ENCODE results near the gene HLA-DRB1. TPM values are rescaled to one million over a fixed set of nuclear protein-coding genes. Genes with fewer than 3 reads are reported as not detected.

The HLA-DRB1 gene
- total RNA-seq, 2 donors from 2014 or later, result 7.4 to 15.1 TPM

- DNase-seq, result no peak
- ATAC-seq (replicated peaks in 1 of 2), result no peak
- H3K4me3 Mint-ChIP-seq, result no peak overlapping the region
- H3K36me3 Mint-ChIP-seq (ENCODE audit: insufficient read depth in 2 of 2), result peaks cover 4% of the 10 kb centered on the region in 2 donors
- peaks cover 34% of the 10 kb centered on the region for H3K4me1 Mint-ChIP-seq (ENCODE audit: low read depth)
- no peaks in the 10 kb centered on the region for H3K27me3 Mint-ChIP-seq (ENCODE audit: low read depth)
- peaks cover 2 to 3% of the 10 kb centered on the region in 2 donors for H3K9me3 Mint-ChIP-seq
- H3K27ac Mint-ChIP-seq, result no peak overlapping the region
Measured at GRCh38 chr6:32621372-32621771, 31.7 kb upstream of the HLA-DRB1 start.

- H3K4me3 Mint-ChIP-seq, result no peak overlapping the region
- no peak for DNase-seq
- no peak for ATAC-seq (replicated peaks in 1 of 2)
Measured at GRCh38 chr6:32617751-32618150, 28.1 kb upstream of the HLA-DRB1 start.

GRCh38 chr6:32615885-32616532, 26.4 kb upstream of the HLA-DRB1 start:
- no peak for ATAC-seq (replicated peaks in 1 of 2)
- no peak overlapping the region for H3K27ac Mint-ChIP-seq
- H3K4me3 Mint-ChIP-seq, result no peak overlapping the region
- no peaks in the 10 kb centered on the region for H3K27me3 Mint-ChIP-seq (ENCODE audit: low read depth)
- H3K36me3 Mint-ChIP-seq (ENCODE audit: insufficient read depth in 2 of 2), result peaks cover 4% of the 10 kb centered on the region in 2 donors
- H3K9me3 Mint-ChIP-seq, result peaks cover 2 to 3% of the 10 kb centered on the region in 2 donors
- no peaks in the 10 kb centered on the region for H3K4me1 Mint-ChIP-seq (ENCODE audit: low read depth)
- no peak for DNase-seq

More at GRCh38 chr6:32617751-32618150, 28.1 kb upstream of the HLA-DRB1 start:
- Mint-ChIP-seq H3K4me1 (ENCODE audit: low read depth) (peaks cover 12% of the 10 kb centered on the region), H3K9me3 (peaks cover 2 to 3% of the 10 kb centered on the region in 2 donors), H3K27ac (no peak overlapping the region), H3K27me3 (ENCODE audit: low read depth) (no peaks in the 10 kb centered on the region), H3K36me3 (ENCODE audit: insufficient read depth in 2 of 2) (peaks cover 4% of the 10 kb centered on the region in 2 donors)

GRCh38 chr6:32614366-32615081, 24.9 kb upstream of the HLA-DRB1 start:
- no peak for DNase-seq
- ATAC-seq (replicated peaks in 1 of 2), result no peak
- H3K4me1 Mint-ChIP-seq (ENCODE audit: low read depth), result no peaks in the 10 kb centered on the region

GRCh38 chr6:32613475-32613874, 23.8 kb upstream of the HLA-DRB1 start:
- H3K9me3 Mint-ChIP-seq, result peaks cover 2 to 3% of the 10 kb centered on the region in 2 donors
- peaks cover 4% of the 10 kb centered on the region in 2 donors for H3K36me3 Mint-ChIP-seq (ENCODE audit: insufficient read depth in 2 of 2)
- DNase-seq, result no peak
- no peak overlapping the region for H3K4me3 Mint-ChIP-seq
- H3K4me1 Mint-ChIP-seq (ENCODE audit: low read depth), result no peaks in the 10 kb centered on the region
- no peaks in the 10 kb centered on the region for H3K27me3 Mint-ChIP-seq (ENCODE audit: low read depth)
- H3K27ac Mint-ChIP-seq, result no peak overlapping the region
- ATAC-seq (replicated peaks in 1 of 2), result no peak

More at GRCh38 chr6:32614366-32615081, 24.9 kb upstream of the HLA-DRB1 start:
- H3K27me3 Mint-ChIP-seq (ENCODE audit: low read depth), result no peaks in the 10 kb centered on the region
- no peak overlapping the region for H3K27ac Mint-ChIP-seq
- H3K9me3 Mint-ChIP-seq, result peaks cover 2 to 3% of the 10 kb centered on the region in 2 donors
- H3K4me3 Mint-ChIP-seq, result no peak overlapping the region
- H3K36me3 Mint-ChIP-seq (ENCODE audit: insufficient read depth in 2 of 2), result peaks cover 4% of the 10 kb centered on the region in 2 donors

GRCh38 chr6:32610682-32611296, 21.1 kb upstream of the HLA-DRB1 start:
- ATAC-seq (replicated peaks in 1 of 2), result no peak
- DNase-seq, result no peak
- no peaks in the 10 kb centered on the region for H3K9me3 Mint-ChIP-seq
- no peaks in the 10 kb centered on the region for H3K27me3 Mint-ChIP-seq (ENCODE audit: low read depth)
- peak overlapping the region in 1 of 2 donors; percentile 29 for H3K4me3 Mint-ChIP-seq
- no peaks in the 10 kb centered on the region for H3K4me1 Mint-ChIP-seq (ENCODE audit: low read depth)
- H3K27ac Mint-ChIP-seq, result peak overlapping the region; percentile 21
- no peaks in the 10 kb centered on the region for H3K36me3 Mint-ChIP-seq (ENCODE audit: insufficient read depth in 2 of 2)

GRCh38 chr6:32609731-32610640, 20.3 kb upstream of the HLA-DRB1 start:
- Mint-ChIP-seq H3K4me1 (ENCODE audit: low read depth) (no peaks in the 10 kb centered on the region), H3K9me3 (no peaks in the 10 kb centered on the region), H3K36me3 (ENCODE audit: insufficient read depth in 2 of 2) (no peaks in the 10 kb centered on the region), H3K4me3 (no peak overlapping the region), H3K27me3 (ENCODE audit: low read depth) (no peaks in the 10 kb centered on the region), H3K27ac (no peak overlapping the region)
- peak; percentile 99 for ATAC-seq (replicated peaks in 1 of 2)
- DNase-seq, result peak; percentile 48 to 49

GRCh38 chr6:32609391-32609730, 19.7 kb upstream of the HLA-DRB1 start:
- Mint-ChIP-seq H3K27me3 (ENCODE audit: low read depth) (no peaks in the 10 kb centered on the region), H3K4me1 (ENCODE audit: low read depth) (peaks cover 3% of the 10 kb centered on the region), H3K9me3 (no peaks in the 10 kb centered on the region), H3K36me3 (ENCODE audit: insufficient read depth in 2 of 2) (no peaks in the 10 kb centered on the region), H3K27ac (no peak overlapping the region), H3K4me3 (no peak overlapping the region)
- DNase-seq (no peak), ATAC-seq (replicated peaks in 1 of 2) (no peak)

- Mint-ChIP-seq H3K27me3 (ENCODE audit: low read depth) (no peaks in the 10 kb centered on the region), H3K27ac (no peak overlapping the region), H3K36me3 (ENCODE audit: insufficient read depth in 2 of 2) (no peaks in the 10 kb centered on the region), H3K4me1 (ENCODE audit: low read depth) (peaks cover 11% of the 10 kb centered on the region), H3K9me3 (peaks cover 0 to 2% of the 10 kb centered on the region in 2 donors), H3K4me3 (no peak overlapping the region)
- ATAC-seq (replicated peaks in 1 of 2) (no peak), DNase-seq (no peak)
Measured at GRCh38 chr6:32608362-32608761, 18.7 kb upstream of the HLA-DRB1 start.

- peaks cover 11% of the 10 kb centered on the region for H3K4me1 Mint-ChIP-seq (ENCODE audit: low read depth)
- no peak overlapping the region for H3K4me3 Mint-ChIP-seq
- no peak for DNase-seq
- ATAC-seq (replicated peaks in 1 of 2), result no peak
- H3K9me3 Mint-ChIP-seq, result peaks cover 0 to 2% of the 10 kb centered on the region in 2 donors
- H3K36me3 Mint-ChIP-seq (ENCODE audit: insufficient read depth in 2 of 2), result peaks cover 0 to under 1% of the 10 kb centered on the region in 2 donors
- H3K27me3 Mint-ChIP-seq (ENCODE audit: low read depth), result no peaks in the 10 kb centered on the region
- no peak overlapping the region for H3K27ac Mint-ChIP-seq
Measured at GRCh38 chr6:32607988-32608298, 18.3 kb upstream of the HLA-DRB1 start.

GRCh38 chr6:32607263-32607987, 17.8 kb upstream of the HLA-DRB1 start:
- Mint-ChIP-seq H3K27me3 (ENCODE audit: low read depth) (no peaks in the 10 kb centered on the region), H3K27ac (no peak overlapping the region), H3K4me1 (ENCODE audit: low read depth) (peaks cover 11% of the 10 kb centered on the region), H3K4me3 (no peak overlapping the region), H3K9me3 (peaks cover 0 to 3% of the 10 kb centered on the region in 2 donors), H3K36me3 (ENCODE audit: insufficient read depth in 2 of 2) (peaks cover 2% of the 10 kb centered on the region in 2 donors)
- ATAC-seq (replicated peaks in 1 of 2) (no peak), DNase-seq (no peak)

- ATAC-seq (replicated peaks in 1 of 2), result no peak
Measured at GRCh38 chr6:32604434-32604877, 14.8 kb upstream of the HLA-DRB1 start.

More at GRCh38 chr6:32604434-32604877, 14.8 kb upstream of the HLA-DRB1 start:
- Mint-ChIP-seq H3K36me3 (ENCODE audit: insufficient read depth in 2 of 2) (peaks cover 2 to 3% of the 10 kb centered on the region in 2 donors), H3K4me3 (peak overlapping the region; percentile 18 to 48), H3K27me3 (ENCODE audit: low read depth) (no peaks in the 10 kb centered on the region), H3K9me3 (peaks cover 0 to 4% of the 10 kb centered on the region in 2 donors), H3K27ac (peak overlapping the region; percentile 44), H3K4me1 (ENCODE audit: low read depth) (peaks cover 11% of the 10 kb centered on the region)
- no peak for DNase-seq

Measured in activated T-cell treated with anti-CD3 and anti-CD28 coated beads, Interleukin-2, amount 50 U/mL, for 72 hours (primary cell).